GM10248 (cell line): ENCODE measurements around the gene RRP7A.
A peak's percentile ranks its signal among the peaks of the same experiment; 100 is the strongest.
"Not testable (repeated sequence)": the region's sequence is repeated elsewhere in the genome, so short reads cannot be mapped to it uniquely, and the experiment has no call there.

Experiments used
- CTCF ChIA-PET: fragments of 300-600 bp; sonication (Branson Sonifier 250); formaldehyde crosslinking; extraction: SDS; loops from one replicate; lab custom pipeline; 2021; ENCODE audit warnings: antibody characterized with exemption; lab: Yijun Ruan, JAX
- POLR2A ChIA-PET: fragments of 350-650 bp; sonication (Branson Sonifier 250); formaldehyde crosslinking; extraction: SDS; loops from one replicate; lab custom pipeline; 2020; ENCODE audit warnings: antibody characterized with exemption; lab: Yijun Ruan, JAX
- DNase-seq: peaks from one replicate; pipeline ENCODE4 v3.0.0; 2012; ENCODE audit errors: extremely low spot score
- TF ChIP-seq, protein P1 (sequence below): IDR thresholded peaks from 2 replicates; pipeline ENCODE4 v1.5.1; 2012; ENCODE audit warnings: mild to moderate bottlenecking, low read depth; ENCODE audit errors: extremely low read depth, missing control alignments, control extremely low read depth

RRP7A gene

DNA sequence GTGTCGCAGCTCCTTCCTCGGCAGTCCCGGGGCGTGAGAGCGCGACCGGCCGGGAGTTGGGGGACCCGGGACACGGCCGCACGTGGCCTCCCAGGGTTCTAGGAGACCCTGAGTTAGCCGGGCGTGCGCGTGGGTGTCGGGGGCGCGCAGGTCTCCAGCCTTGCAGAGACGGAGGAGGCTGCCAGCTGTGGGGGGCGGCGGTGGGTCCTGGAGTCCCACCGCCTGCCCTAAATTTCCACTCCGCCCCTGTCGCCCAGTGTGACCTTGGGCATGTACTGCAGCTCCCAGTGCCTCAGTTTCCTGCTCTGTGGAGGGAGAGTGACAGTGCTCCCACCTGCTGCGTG is 18.8 kb downstream of the RRP7A start:
- DNase-seq = no peak

DNA sequence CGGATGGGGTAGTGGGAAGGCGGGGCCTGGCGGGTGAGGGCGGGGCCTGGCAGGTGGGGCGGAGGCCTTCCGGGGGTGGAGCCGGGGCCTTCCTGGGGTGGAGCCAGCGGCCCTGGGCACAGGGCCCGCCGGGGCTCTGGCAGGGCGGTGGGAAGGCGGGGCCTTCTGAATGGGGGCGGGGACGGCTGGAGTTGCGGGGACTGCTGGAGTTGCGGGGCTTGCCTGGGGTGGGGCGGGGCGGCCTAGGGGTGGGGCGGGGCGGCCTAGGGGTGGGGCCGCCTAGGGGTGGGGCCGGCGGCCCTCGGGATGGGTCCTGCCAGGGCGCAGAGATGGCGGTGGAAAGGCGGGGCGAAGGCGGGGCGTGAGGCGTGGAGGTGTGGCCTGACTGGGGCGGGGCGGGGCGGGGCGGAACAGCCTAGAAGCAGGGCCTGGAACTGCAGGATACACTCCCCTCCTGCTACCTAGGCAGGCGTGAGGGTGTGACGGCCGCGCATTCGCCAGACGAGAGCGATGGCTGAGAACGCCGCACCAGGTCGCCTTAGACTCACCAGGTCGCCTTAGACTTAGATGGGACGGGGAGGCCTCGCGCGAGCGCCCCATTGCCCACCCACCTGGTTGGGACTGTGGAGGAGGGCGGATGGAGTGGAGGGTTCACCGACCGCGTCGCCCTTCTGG is 19.3 kb downstream of the RRP7A start:
- DNase-seq = peak; percentile 100
- ChIA-PET CTCF (interaction anchor here (1.7 kb wide), 1 partner anchor 56 kb away, joined by 4 read pairs; no protein-coding TSS in a partner anchor), POLR2A (interaction anchor here (0.6 kb wide), 1 partner anchor 873 kb away, joined by 3 read pairs; no protein-coding TSS in a partner anchor)
- TF ChIP-seq, protein P1, sequence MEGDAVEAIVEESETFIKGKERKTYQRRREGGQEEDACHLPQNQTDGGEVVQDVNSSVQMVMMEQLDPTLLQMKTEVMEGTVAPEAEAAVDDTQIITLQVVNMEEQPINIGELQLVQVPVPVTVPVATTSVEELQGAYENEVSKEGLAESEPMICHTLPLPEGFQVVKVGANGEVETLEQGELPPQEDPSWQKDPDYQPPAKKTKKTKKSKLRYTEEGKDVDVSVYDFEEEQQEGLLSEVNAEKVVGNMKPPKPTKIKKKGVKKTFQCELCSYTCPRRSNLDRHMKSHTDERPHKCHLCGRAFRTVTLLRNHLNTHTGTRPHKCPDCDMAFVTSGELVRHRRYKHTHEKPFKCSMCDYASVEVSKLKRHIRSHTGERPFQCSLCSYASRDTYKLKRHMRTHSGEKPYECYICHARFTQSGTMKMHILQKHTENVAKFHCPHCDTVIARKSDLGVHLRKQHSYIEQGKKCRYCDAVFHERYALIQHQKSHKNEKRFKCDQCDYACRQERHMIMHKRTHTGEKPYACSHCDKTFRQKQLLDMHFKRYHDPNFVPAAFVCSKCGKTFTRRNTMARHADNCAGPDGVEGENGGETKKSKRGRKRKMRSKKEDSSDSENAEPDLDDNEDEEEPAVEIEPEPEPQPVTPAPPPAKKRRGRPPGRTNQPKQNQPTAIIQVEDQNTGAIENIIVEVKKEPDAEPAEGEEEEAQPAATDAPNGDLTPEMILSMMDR = no peak

More for the DNA sequence above, 18.8 kb downstream of the RRP7A start:
- TF ChIP-seq, protein P1 = no peak
- ChIA-PET POLR2A (interaction anchor here (0.6 kb wide), 1 partner anchor 874 kb away, joined by 3 read pairs; no protein-coding TSS in a partner anchor), CTCF (no interaction called here)

DNA sequence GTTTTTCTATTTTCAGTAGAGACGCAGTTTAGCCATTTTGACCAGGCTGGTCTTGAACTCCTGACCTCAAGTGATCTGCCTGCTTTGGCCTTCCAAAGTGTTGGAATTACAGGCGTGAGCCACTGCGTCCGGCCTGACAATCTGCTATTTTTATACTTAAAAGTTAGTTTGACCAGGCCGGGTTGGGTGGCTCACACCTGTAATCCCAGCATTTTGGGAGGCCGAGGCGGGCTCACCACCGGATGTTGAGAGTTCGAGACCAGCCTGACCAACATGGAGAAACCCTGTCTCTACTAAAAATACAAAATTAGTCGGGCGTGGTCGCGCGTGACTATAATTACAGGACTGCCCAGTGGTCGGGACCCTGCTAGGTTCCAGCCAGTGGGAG is 19.8 kb downstream of the RRP7A start:
- POLR2A ChIA-PET, DNase-seq: not testable (repeated sequence)
- CTCF ChIA-PET = interaction anchor here (1.7 kb wide), 1 partner anchor 55 kb away, joined by 4 read pairs; no protein-coding TSS in a partner anchor

DNA sequence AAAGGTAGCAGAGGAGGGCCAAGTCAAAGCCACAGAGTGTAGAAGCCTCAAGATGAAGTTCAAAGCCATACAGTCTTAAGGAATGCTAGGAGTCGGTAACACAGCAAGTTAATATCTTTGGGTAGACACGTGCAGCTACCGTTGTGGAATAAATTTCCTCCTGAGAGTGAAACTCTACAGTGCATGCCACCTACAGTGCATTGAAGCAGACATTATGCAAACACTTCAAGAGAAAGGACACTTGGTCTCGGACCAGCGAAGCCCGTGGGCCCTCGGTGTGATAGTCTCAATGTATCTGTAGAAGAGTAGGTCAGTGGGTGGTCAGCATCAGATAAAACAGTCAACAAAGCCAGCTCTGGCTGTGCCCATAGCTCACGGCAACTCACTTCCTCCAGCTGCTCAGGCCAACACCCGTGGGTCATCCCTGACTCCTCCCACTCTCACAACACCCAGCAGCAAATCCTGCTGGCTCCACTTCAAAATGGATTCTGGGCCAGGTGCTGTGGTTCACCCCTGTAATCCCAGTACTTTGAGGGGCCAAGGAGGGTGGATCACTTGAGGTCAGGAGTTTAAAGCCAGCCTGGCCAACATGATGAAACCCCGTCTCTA is 24.0 kb downstream of the RRP7A start:
- CTCF ChIA-PET, DNase-seq, POLR2A ChIA-PET: not testable (repeated sequence)

- CTCF ChIA-PET = interaction anchor here (0.9 to 1.5 kb wide), 2 partner anchors 307 to 526 kb away, joined by 3 read pairs; no protein-coding TSS in a partner anchor
- POLR2A ChIA-PET = no interaction called here
- no peak for DNase-seq
- TF ChIP-seq, protein P1 = no peak
Measured at GRCh38 chr22:42493393-42493792, 26.2 kb downstream of the RRP7A start.

- CTCF ChIA-PET = interaction anchor here (1.5 kb wide), 1 partner anchor 525 kb away, joined by 3 read pairs; no protein-coding TSS in a partner anchor
- POLR2A ChIA-PET = no interaction called here
- TF ChIP-seq, protein P1 = no peak
Measured at GRCh38 chr22:42492323-42492690, 27.3 kb downstream of the RRP7A start.

GRCh38 chr22:42490243-42490832 is 29.3 kb downstream of the RRP7A start:
- POLR2A ChIA-PET = no interaction called here
- DNase-seq = no peak
- CTCF ChIA-PET = no interaction called here
- TF ChIP-seq, protein P1 = no peak

More at GRCh38 chr22:42492323-42492690, 27.3 kb downstream of the RRP7A start:
- no peak for DNase-seq
